Memory B cell (primary cell): Measurements from ENCODE around the gene STPG3.

Experiments used
- ATAC-seq: fragments of 150-1000 bp; cut with Tn5 transposase; 2 replicates; pipeline ENCODE4 v1.10.0; 2021; ENCODE audit warnings: low read depth, mild to moderate bottlenecking, moderate library complexity
- DNase-seq, 2 donors: peaks; one replicate each; pipeline ENCODE4 v3.0.0; 2022; ENCODE audit warnings: low spot score in 2 of 2
- H3K27ac Mint-ChIP-seq: one replicate; pipeline ENCODE4 v1.8.0; 2022; ENCODE audit warnings: mild to moderate bottlenecking, moderate library complexity, mixed read lengths
- H3K27me3 Mint-ChIP-seq: one replicate; pipeline ENCODE4 v1.8.0; 2022; ENCODE audit warnings: mixed read lengths
- H3K36me3 Mint-ChIP-seq: one replicate; pipeline ENCODE4 v1.8.0; 2022; ENCODE audit warnings: mild to moderate bottlenecking, mixed read lengths
- H3K4me1 Mint-ChIP-seq: one replicate; pipeline ENCODE4 v1.8.0; 2022; ENCODE audit warnings: mixed read lengths
- H3K4me3 Mint-ChIP-seq: one replicate; pipeline ENCODE4 v1.8.0; 2022; ENCODE audit warnings: mild to moderate bottlenecking, moderate library complexity, mixed read lengths
- H3K9me3 Mint-ChIP-seq: one replicate; pipeline ENCODE4 v1.8.0; 2022; ENCODE audit warnings: mixed read lengths

STPG3 gene

DNA sequence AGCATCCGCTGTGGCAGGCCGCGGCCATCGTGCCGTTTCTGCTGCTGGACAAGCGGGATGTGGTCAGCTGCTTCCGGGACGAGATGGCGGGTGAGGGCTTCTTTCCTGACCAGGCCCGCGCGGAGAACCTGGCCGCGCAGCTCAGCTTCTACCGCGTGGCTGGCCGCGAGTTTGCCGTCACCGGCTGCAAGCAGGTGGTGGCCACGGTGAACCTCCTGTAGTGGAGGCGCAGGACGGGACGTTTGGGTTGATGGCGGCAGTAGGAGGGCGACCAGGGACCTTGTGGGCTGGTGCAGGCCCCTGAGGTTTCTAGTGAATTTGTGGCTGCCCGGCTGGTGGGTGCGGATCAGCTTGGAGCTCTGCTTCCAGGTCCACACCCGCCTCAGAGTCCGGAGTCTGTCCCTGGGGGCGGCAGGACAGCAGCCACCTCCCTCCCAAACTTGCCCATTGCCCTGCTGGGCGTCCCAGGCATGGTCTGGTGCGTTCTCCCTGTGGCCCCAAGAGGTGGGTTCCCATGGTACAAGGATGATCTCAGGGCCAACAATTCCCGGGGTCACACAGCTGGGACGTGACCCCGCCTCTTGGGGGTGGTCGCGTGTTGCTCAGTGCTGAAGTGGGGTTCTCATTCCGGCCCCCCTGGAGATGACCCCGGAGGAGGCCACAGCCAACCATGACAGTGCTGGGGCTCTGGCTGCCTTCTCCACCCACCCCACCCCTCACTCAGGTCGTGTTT, 28.8 kb downstream of the STPG3 start:
- Mint-ChIP-seq H3K27ac (no peak overlapping the region), H3K27me3 (no peaks in the 10 kb centered on the region), H3K4me3 (peak overlapping the region; percentile 27), H3K4me1 (peaks cover 25% of the 10 kb centered on the region), H3K9me3 (no peaks in the 10 kb centered on the region), H3K36me3 (peaks cover 2% of the 10 kb centered on the region)
- DNase-seq (no peak), ATAC-seq (no peak)

DNA sequence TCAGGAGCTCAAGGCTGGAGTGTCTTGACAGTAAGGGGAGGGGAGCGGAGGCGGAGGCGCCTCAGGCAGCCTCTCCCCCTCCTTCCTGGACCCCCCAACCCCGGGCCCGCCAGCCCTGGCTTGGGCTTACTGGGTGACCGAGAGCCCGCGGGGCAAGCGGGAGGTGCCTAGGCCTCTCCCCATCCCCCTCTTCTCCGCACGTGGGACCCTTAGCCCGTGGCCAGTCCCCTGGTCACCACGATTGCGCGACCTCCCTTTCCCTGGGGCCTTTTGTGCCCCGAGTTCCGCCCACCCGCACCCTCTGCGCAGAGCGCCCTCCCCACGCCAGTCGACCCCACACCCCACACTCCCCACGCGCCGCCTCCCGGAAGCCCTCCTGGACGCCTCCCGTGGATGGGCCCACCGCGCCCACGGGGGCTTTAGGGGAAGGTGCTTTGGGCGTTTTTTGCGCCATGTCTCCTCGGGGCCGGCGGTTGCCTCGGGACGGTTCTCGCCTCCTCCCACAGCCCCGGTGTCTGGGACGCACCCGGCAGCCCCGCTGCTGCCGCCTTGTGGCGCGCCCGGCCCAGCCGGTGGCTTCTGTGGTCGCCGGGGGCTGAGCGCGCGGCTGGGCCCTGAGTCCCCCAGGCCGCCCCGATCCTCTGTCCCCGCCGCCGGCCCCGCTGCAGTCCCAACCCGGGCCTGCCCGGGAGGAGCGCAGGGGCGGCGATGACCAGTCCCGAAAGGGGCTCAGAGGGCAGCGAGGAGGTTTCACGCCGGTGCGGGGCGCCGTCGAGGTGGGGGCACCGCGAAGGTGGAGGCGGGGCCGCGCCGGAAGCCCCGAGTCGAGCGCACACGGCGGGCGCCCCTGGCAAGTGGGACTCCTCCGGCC, 29.6 kb downstream of the STPG3 start:
- peak; percentile 43 for ATAC-seq
- Mint-ChIP-seq H3K4me3 (no peak overlapping the region), H3K36me3 (peaks cover 4% of the 10 kb centered on the region), H3K9me3 (no peaks in the 10 kb centered on the region), H3K27ac (no peak overlapping the region), H3K27me3 (no peaks in the 10 kb centered on the region), H3K4me1 (peaks cover 21% of the 10 kb centered on the region)
- DNase-seq: no peak

- Mint-ChIP-seq H3K27ac (peak overlapping the region; percentile 94), H3K9me3 (no peaks in the 10 kb centered on the region), H3K36me3 (peaks cover 4% of the 10 kb centered on the region), H3K4me3 (no peak overlapping the region), H3K4me1 (peaks cover 20% of the 10 kb centered on the region), H3K27me3 (no peaks in the 10 kb centered on the region)
- no peak for DNase-seq
- no peak for ATAC-seq
Measured at GRCh38 chr9:137281345-137282116, 30.4 kb downstream of the STPG3 start.

GRCh38 chr9:137286975-137287383, 35.9 kb downstream of the STPG3 start:
- peak; percentile 14 for ATAC-seq
- peaks cover 16% of the 10 kb centered on the region for H3K4me1 Mint-ChIP-seq
- H3K36me3 Mint-ChIP-seq: peaks cover 8% of the 10 kb centered on the region
- no peaks in the 10 kb centered on the region for H3K9me3 Mint-ChIP-seq
- no peaks in the 10 kb centered on the region for H3K27me3 Mint-ChIP-seq
- DNase-seq: no peak
- H3K27ac Mint-ChIP-seq: peak overlapping the region; percentile 71
- H3K4me3 Mint-ChIP-seq: peak overlapping the region; percentile 58

GRCh38 chr9:137293094-137293481, 42.0 kb downstream of the STPG3 start:
- Mint-ChIP-seq H3K4me3 (no peak overlapping the region), H3K27me3 (peaks cover 7% of the 10 kb centered on the region)

DNA sequence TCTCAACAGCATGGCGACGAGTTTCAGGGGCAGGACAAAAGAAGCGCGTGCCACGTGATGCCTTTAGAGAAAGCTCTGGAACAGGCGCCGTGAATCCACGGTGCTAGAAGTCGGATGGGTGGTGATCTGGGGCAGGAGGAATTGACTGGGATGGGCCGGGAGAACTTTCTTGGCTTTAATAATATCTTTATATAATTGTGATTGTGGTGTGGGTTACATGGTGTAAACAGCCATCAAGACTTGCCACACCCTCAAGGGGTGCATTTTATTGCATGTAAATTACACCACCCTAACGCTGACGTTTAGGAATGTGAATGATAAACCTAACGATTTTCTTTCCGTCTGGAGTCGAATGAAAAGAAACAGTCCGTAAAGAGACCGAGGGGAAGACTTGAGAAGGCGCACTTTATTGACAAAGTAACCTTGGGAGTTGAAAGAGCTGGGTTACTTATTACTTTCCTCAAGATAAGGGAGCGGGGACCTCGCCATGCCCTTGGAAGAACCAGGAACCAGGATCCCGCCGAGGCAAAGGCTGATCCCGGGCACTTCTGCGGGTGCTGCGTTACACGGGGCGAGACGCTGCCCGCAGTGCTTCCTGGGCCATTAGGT, 42.5 kb downstream of the STPG3 start:
- no peak overlapping the region for H3K4me3 Mint-ChIP-seq
- no peaks in the 10 kb centered on the region for H3K9me3 Mint-ChIP-seq
- H3K27me3 Mint-ChIP-seq: peaks cover 7% of the 10 kb centered on the region
- DNase-seq (no peak), ATAC-seq (no peak)
- no peaks in the 10 kb centered on the region for H3K36me3 Mint-ChIP-seq
- no peak overlapping the region for H3K27ac Mint-ChIP-seq
- peaks cover 9% of the 10 kb centered on the region for H3K4me1 Mint-ChIP-seq

More at GRCh38 chr9:137293094-137293481, 42.0 kb downstream of the STPG3 start:
- Mint-ChIP-seq H3K4me1 (peaks cover 9% of the 10 kb centered on the region), H3K27ac (no peak overlapping the region), H3K9me3 (no peaks in the 10 kb centered on the region), H3K36me3 (no peaks in the 10 kb centered on the region)
- ATAC-seq (no peak), DNase-seq (no peak)

- H3K4me3 Mint-ChIP-seq: no peak overlapping the region
- peak; percentile 28 for ATAC-seq
- no peak overlapping the region for H3K27ac Mint-ChIP-seq
Measured at GRCh38 chr9:137294091-137294680, 43.1 kb downstream of the STPG3 start.

DNA sequence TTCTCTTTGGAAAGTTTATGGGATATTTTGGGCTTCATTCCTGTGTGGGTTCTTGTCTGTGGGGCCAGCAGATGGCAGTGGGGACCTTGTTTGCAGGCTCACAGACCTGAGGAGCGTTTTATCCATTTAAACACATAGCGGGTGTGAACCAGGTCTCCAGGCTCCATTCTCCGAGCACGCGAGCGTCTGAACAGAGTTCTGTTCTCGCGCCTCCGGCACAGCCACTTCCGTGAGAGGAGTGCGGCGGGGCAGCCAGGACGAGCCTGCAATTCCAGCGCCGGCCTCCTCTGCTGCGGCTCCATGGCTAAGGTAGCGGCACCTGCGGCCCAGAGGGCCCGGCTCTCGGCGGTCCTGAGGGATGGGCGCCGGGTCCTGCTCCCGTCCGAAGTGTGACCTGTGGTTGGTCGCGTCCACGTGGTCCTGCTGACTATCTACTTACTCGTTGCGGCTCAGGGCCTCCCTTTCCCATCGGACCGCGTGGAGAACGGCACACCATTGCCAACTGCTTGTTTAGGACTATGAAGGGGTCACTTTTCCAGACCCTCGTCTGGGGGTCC, 43.7 kb downstream of the STPG3 start:
- peak; percentile 11 for ATAC-seq
- Mint-ChIP-seq H3K27ac (no peak overlapping the region), H3K27me3 (peaks cover 7% of the 10 kb centered on the region), H3K4me1 (peaks cover 9% of the 10 kb centered on the region), H3K36me3 (no peaks in the 10 kb centered on the region), H3K4me3 (no peak overlapping the region), H3K9me3 (no peaks in the 10 kb centered on the region)
- no peak for DNase-seq

More at GRCh38 chr9:137294091-137294680, 43.1 kb downstream of the STPG3 start:
- Mint-ChIP-seq H3K27me3 (peaks cover 7% of the 10 kb centered on the region), H3K36me3 (no peaks in the 10 kb centered on the region), H3K4me1 (peaks cover 9% of the 10 kb centered on the region), H3K9me3 (no peaks in the 10 kb centered on the region)
- no peak for DNase-seq

GRCh38 chr9:137295238-137295811, 44.2 kb downstream of the STPG3 start:
- Mint-ChIP-seq H3K4me3 (no peak overlapping the region), H3K4me1 (peaks cover 9% of the 10 kb centered on the region), H3K27me3 (peaks cover 7% of the 10 kb centered on the region), H3K9me3 (no peaks in the 10 kb centered on the region), H3K36me3 (no peaks in the 10 kb centered on the region), H3K27ac (no peak overlapping the region)
- DNase-seq (peak in 1 of 2 donors; percentile 81), ATAC-seq (peak; percentile 81)

- Mint-ChIP-seq H3K4me1 (peaks cover 11% of the 10 kb centered on the region), H3K27ac (no peak overlapping the region), H3K4me3 (peak overlapping the region; percentile 75), H3K36me3 (no peaks in the 10 kb centered on the region), H3K9me3 (no peaks in the 10 kb centered on the region), H3K27me3 (peaks cover 10% of the 10 kb centered on the region)
- DNase-seq (no peak), ATAC-seq (peak; percentile 12)
Measured at GRCh38 chr9:137295849-137296669, 45.0 kb downstream of the STPG3 start.

- H3K27me3 Mint-ChIP-seq: peaks cover 10% of the 10 kb centered on the region
- DNase-seq (no peak), ATAC-seq (no peak)
- H3K36me3 Mint-ChIP-seq: no peaks in the 10 kb centered on the region
- H3K4me3 Mint-ChIP-seq: peak overlapping the region; percentile 75
- peaks cover 11% of the 10 kb centered on the region for H3K4me1 Mint-ChIP-seq
- H3K27ac Mint-ChIP-seq: no peak overlapping the region
- no peaks in the 10 kb centered on the region for H3K9me3 Mint-ChIP-seq
Measured at GRCh38 chr9:137296670-137297664, 45.9 kb downstream of the STPG3 start.
